Kidney (tissue), 14 donors: ENCODE data around the gene HOXA2. TPM values are rescaled to one million over a fixed set of nuclear protein-coding genes. Genes with fewer than 3 reads are reported as not detected.

Source experiments
- DNase-seq, 5 donors: peaks; one replicate each; pipeline ENCODE4 v3.0.0-alpha.2; 2013 to 2020
- FAIRE-seq: peaks from 2 replicates; lab custom pipeline; 2012; peaks lifted over from hg19 to GRCh38; lab: Jason Lieb, UNC
- H3K27ac ChIP-seq, 2 donors: one replicate each; pipeline ENCODE4 v1.7.0; 2013; ENCODE audit warnings: low read depth in 2 of 2, low read length in 2 of 2, inconsistent platforms in 1 of 2
- H3K27me3 ChIP-seq: one replicate; pipeline ENCODE4 v1.7.1; 2013; ENCODE audit warnings: low read length, inconsistent platforms; ENCODE audit not compliant: control insufficient read depth, insufficient read depth
- H3K36me3 ChIP-seq, 3 donors: one replicate each; pipeline versions ENCODE4 v1.7.0 to v1.7.1; 2013; ENCODE audit warnings: low read length in 3 of 3, control low read depth in 1 of 3, inconsistent platforms in 1 of 3; ENCODE audit not compliant: insufficient read depth in 3 of 3, control insufficient read depth in 2 of 3
- H3K4me1 ChIP-seq, 3 donors: one replicate each; pipeline versions ENCODE4 v1.7.0 to v1.7.1; 2013; ENCODE audit warnings: low read length in 3 of 3, inconsistent platforms in 1 of 3, low read depth in 1 of 3; ENCODE audit not compliant: control insufficient read depth in 2 of 3, insufficient read depth in 2 of 3
- H3K4me3 ChIP-seq, 3 donors: one replicate each; pipeline versions ENCODE4 v1.7.0 to v1.8.1; 2013; ENCODE audit warnings: low read length in 3 of 3, control low read depth in 1 of 3, inconsistent platforms in 1 of 3
- H3K9ac ChIP-seq, 3 donors: one replicate each; pipeline versions ENCODE4 v1.7.0 to v1.7.1; 2013; ENCODE audit warnings: low read length in 3 of 3, control low read depth in 1 of 3, inconsistent platforms in 1 of 3
- H3K9me3 ChIP-seq, 3 donors: one replicate each; pipeline versions ENCODE4 v1.7.0 to v1.7.1; 2013; ENCODE audit warnings: low read length in 3 of 3, control low read depth in 1 of 3, inconsistent platforms in 1 of 3; ENCODE audit not compliant: control insufficient read depth in 2 of 3, insufficient read depth in 1 of 3
- CTCF ChIP-seq: IDR thresholded peaks from 3 replicates; pipeline ENCODE4 v1.5.1; 2012; ENCODE audit warnings: mild to moderate bottlenecking, moderate library complexity, borderline replicate concordance; ENCODE audit not compliant: insufficient read depth; ENCODE audit errors: extremely low read depth
- intact Hi-C: fragments of 100-400 bp; cut with DNase I; formaldehyde crosslinking; loops from one replicate; pipeline ENCODE4 v1.11.1; 2022
- polyA plus RNA-seq: library from polyadenylated mRNA; stranded (reverse); fragments of 350-450 nt; fragmentation: Illumina TruSeq; extraction: RNeasy Lipid Tissue Mini Kit (QIAGEN cat#74804); gene quantifications from one replicate; pipeline ENCODE4 v1.2.3, GENCODE V29; 2014; ENCODE audit warnings: low read depth, low replicate concordance; ENCODE audit not compliant: insufficient read depth
- total RNA-seq: library from RNA; stranded (reverse); fragmentation: NEBNext Ultra II Directional; extraction: Animal tissue kit (Norgen Biotek cat#: 25700); gene quantifications from one replicate; pipeline ENCODE4 v1.2.1, GENCODE V29; 2021
- donor health status: control.
- donor health status: control.
- donor health status: control.
- donor health status: control.
- donor health status: control.
- donor health status: DM: yes; HTN: yes; CAD: no.
- donor health status: Normal renal cell carcinoma (clear cell type).

Gene HOXA2
- total and polyA plus RNA-seq, 2 donors from 2014 or later = 1.3 to 2.9 TPM

DNA sequence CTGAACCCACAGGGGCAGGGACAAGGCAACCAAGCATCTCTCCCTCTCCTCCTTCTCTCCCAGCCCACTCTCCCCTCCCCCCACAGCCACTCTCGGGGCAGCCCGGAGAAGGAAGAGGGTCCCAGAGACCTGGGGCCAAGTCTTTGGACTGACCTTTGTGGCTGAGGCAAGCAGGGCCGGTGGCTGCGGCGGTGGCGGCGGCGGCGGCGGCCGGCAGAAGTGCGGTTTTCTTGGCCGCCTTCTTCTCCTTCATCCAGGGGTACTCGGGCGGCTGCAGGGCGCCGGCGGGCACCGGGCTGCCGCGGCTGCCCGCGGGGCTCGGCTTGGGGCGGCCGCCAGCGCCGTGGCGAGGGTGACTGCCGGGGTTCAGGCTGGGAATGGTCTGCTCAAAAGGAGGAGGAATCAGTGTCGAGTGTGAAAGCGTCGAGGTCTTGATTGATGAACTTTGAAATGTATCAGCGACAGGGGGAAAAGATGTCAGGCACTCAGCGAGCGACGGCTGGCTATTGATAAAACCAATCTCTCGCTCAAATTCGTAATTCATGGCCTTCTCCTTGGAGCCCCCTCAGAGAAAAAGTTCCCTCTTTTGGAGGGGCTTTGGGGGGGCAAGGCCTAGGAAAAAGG, 414 bp downstream of the HOXA2 start:
- Histone ChIP-seq H3K36me3 (no peaks in the 10 kb centered on the region), H3K9me3 (no peaks in the 10 kb centered on the region), H3K9ac (peak overlapping the region in 2 of 3 donors; percentile 26 to 62), H3K4me1 (peaks cover 9 to 21% (median 16%) of the 10 kb centered on the region in 3 donors), H3K4me3 (peak overlapping the region; percentile 44 to 50 (median 44)), H3K27me3 (peaks cover 2% of the 10 kb centered on the region), H3K27ac (peak overlapping the region; percentile 73 to 78)
- intact Hi-C loops = no loop called here
- peak in 3 of 5 donors; percentile 74 to 88 (median 77) for DNase-seq
- FAIRE-seq = no peak
- TF ChIP-seq CTCF = no peak

- peaks cover 2% of the 10 kb centered on the region for H3K27me3 ChIP-seq
- TF ChIP-seq CTCF = no peak
- peaks cover 9 to 22% (median 16%) of the 10 kb centered on the region in 3 donors for H3K4me1 ChIP-seq
- H3K9ac ChIP-seq = peak overlapping the region in 2 of 3 donors; percentile 46 to 47
- DNase-seq = peak in 4 of 5 donors; percentile 76 to 92 (median 85)
- H3K36me3 ChIP-seq = no peaks in the 10 kb centered on the region
- intact Hi-C loops = no loop called here
- H3K27ac ChIP-seq = peak overlapping the region; percentile 73 to 78
- no peaks in the 10 kb centered on the region for H3K9me3 ChIP-seq
- FAIRE-seq = no peak
- peak overlapping the region; percentile 35 to 50 (median 44) for H3K4me3 ChIP-seq
Measured at GRCh38 chr7:27101171-27101956, 1.1 kb downstream of the HOXA2 start.

GRCh38 chr7:27100694-27101170, 1.8 kb downstream of the HOXA2 start:
- peaks cover 2% of the 10 kb centered on the region for H3K27me3 ChIP-seq
- peak overlapping the region; percentile 73 to 78 for H3K27ac ChIP-seq
- peak in 3 of 5 donors; percentile 26 to 63 (median 52) for DNase-seq
- no peaks in the 10 kb centered on the region for H3K36me3 ChIP-seq
- H3K4me1 ChIP-seq = peaks cover 7 to 19% (median 14%) of the 10 kb centered on the region in 3 donors
- intact Hi-C loops = no loop called here
- TF ChIP-seq CTCF = no peak
- peak overlapping the region in 2 of 3 donors; percentile 46 to 47 for H3K9ac ChIP-seq
- H3K9me3 ChIP-seq = no peaks in the 10 kb centered on the region
- no peak for FAIRE-seq
- peak overlapping the region; percentile 12 to 35 (median 25) for H3K4me3 ChIP-seq
